NT2/D1 (cell line): Measurements from ENCODE around the gene MPP2.
"Not testable (repeated sequence)": the region's sequence is repeated elsewhere in the genome, so short reads cannot be mapped to it uniquely, and the experiment has no call there.

ENCODE experiments used
- SUZ12 ChIP-seq: IDR thresholded peaks from 2 replicates; pipeline ENCODE4 v1.6.1; 2011; ENCODE audit not compliant: insufficient read length, insufficient read depth; ENCODE audit errors: extremely low read depth
- YY1 ChIP-seq: IDR thresholded peaks from 2 replicates; pipeline ENCODE4 v1.6.1; 2011; ENCODE audit not compliant: insufficient read length, insufficient read depth

DNA sequence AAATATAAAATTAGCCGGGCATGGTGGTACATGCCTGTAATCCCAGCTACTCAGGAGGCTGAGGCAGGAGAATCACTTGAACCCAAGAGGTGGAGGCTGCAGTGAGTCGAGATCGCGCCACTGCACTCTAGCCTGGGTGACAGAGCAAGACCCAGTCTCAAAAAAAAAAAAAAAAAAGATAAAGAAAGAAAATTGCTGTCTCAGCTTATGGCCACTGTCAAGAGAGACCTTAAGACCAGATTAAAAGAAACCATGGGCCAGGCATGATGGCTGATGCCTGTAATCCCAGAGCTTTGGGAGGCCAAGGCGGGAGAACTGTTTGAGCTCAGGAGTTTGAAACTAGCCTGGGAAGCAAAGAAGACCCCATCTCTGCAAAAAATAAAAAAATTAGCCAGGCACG lies 38.3 kb downstream of the MPP2 start:
- not testable (repeated sequence) for TF ChIP-seq SUZ12, YY1
